HepG2 (cell line): ENCODE results near the gene DNAJB11. TPM values are rescaled to one million over a fixed set of nuclear protein-coding genes. Genes with fewer than 3 reads are reported as not detected.

ENCODE experiments used
- ADNP ChIP-seq: sonication (generic); formaldehyde crosslinking; IDR thresholded peaks from 2 replicates; pipeline ENCODE4 v1.4.0; 2020; ENCODE audit warnings: missing genetic modification reagents
- ATF1 ChIP-seq: IDR thresholded peaks from 2 replicates; pipeline ENCODE4 v1.6.1; 2016; ENCODE audit warnings: mild to moderate bottlenecking, control low read depth
- CBX5 ChIP-seq: sonication (generic); formaldehyde crosslinking; IDR thresholded peaks from 2 replicates; pipeline ENCODE4 v1.4.0; 2020; ENCODE audit warnings: missing genetic modification reagents, borderline replicate concordance
- DNMT1 ChIP-seq: sonication (generic); formaldehyde crosslinking; IDR thresholded peaks from 2 replicates; pipeline ENCODE4 v1.5.1; 2020; ENCODE audit warnings: mild to moderate bottlenecking, missing genetic modification reagents
- ELF3 ChIP-seq: IDR thresholded peaks from 2 replicates; pipeline ENCODE4 v1.6.1; 2016; ENCODE audit warnings: missing genetic modification reagents, missing compliant biosample characterization
- ELF4 ChIP-seq: sonication (generic); formaldehyde crosslinking; IDR thresholded peaks from 2 replicates; pipeline ENCODE4 v1.5.0; 2020; ENCODE audit warnings: missing genetic modification reagents, mild to moderate bottlenecking, moderate library complexity, borderline replicate concordance
- HOXA3 ChIP-seq: sonication (generic); formaldehyde crosslinking; IDR thresholded peaks from 2 replicates; pipeline ENCODE4 v1.5.0; 2020; ENCODE audit warnings: missing genetic modification reagents
- MAFF ChIP-seq: IDR thresholded peaks from 2 replicates; pipeline ENCODE4 v1.6.1; 2011; ENCODE audit warnings: low read depth, low read length, improper control_type of control experiment
- NFIC ChIP-seq: IDR thresholded peaks from 2 replicates; pipeline ENCODE4 v1.6.1; 2012; ENCODE audit warnings: mild to moderate bottlenecking, low read length, inconsistent platforms
- NR2F6 ChIP-seq, 2 experiments: IDR thresholded peaks; 2 replicates each; pipeline ENCODE4 v1.6.1; 2016; ENCODE audit warnings: antibody characterized with exemption in 1 of 2, mild to moderate bottlenecking in 1 of 2
- RCOR2 ChIP-seq: IDR thresholded peaks from 2 replicates; pipeline ENCODE4 v1.6.1; 2016; ENCODE audit warnings: missing biosample characterization, missing genetic modification reagents
- SAFB2 ChIP-seq: sonication (generic); formaldehyde crosslinking; IDR thresholded peaks from 2 replicates; pipeline ENCODE4 v1.5.1; 2020; ENCODE audit warnings: missing genetic modification reagents, low read depth, mild to moderate bottlenecking, borderline replicate concordance
- SKI ChIP-seq: fragments of 450-650 bp; IDR thresholded peaks from one replicate; pipeline ENCODE4 v1.6.1; 2018; ENCODE audit warnings: mild to moderate bottlenecking; ENCODE audit not compliant: partially characterized antibody
- THAP9 ChIP-seq: sonication (generic); formaldehyde crosslinking; IDR thresholded peaks from 2 replicates; pipeline ENCODE4; 2020; ENCODE audit warnings: missing genetic modification reagents, mild to moderate bottlenecking, borderline replicate concordance
- ZBTB14 ChIP-seq: sonication (generic); formaldehyde crosslinking; IDR thresholded peaks from 2 replicates; pipeline ENCODE4 v1.4.0; 2020; ENCODE audit warnings: missing genetic modification reagents
- ZMAT5 ChIP-seq: sonication (generic); formaldehyde crosslinking; IDR thresholded peaks from 2 replicates; pipeline ENCODE4 v1.5.0; 2020; ENCODE audit warnings: mild to moderate bottlenecking, low read depth, missing genetic modification reagents, borderline replicate concordance
- ZNF143 ChIP-seq: sonication (generic); formaldehyde crosslinking; IDR thresholded peaks from 2 replicates; pipeline ENCODE4 v1.4.0; 2020; ENCODE audit warnings: missing genetic modification reagents
- ZNF207 ChIP-seq: fragments of 450-650 bp; IDR thresholded peaks from 2 replicates; pipeline ENCODE4 v1.6.1; 2016; ENCODE audit warnings: antibody characterized with exemption, borderline replicate concordance
- ZNF234 ChIP-seq: sonication (generic); formaldehyde crosslinking; conservative IDR thresholded peaks from 2 replicates; pipeline ENCODE4 v1.5.1; 2020; ENCODE audit warnings: mild to moderate bottlenecking, missing genetic modification reagents
- ZNF260 ChIP-seq: sonication (generic); formaldehyde crosslinking; IDR thresholded peaks from 2 replicates; pipeline ENCODE4 v1.4.0; 2020; ENCODE audit warnings: missing genetic modification reagents, low read depth, mild to moderate bottlenecking, borderline replicate concordance
- ZNF329 ChIP-seq: sonication (generic); formaldehyde crosslinking; IDR thresholded peaks from 2 replicates; pipeline ENCODE4 v1.9.0; 2021; ENCODE audit warnings: low read depth, mild to moderate bottlenecking, missing genetic modification reagents
- ZNF350 ChIP-seq: sonication (generic); formaldehyde crosslinking; IDR thresholded peaks from 2 replicates; pipeline ENCODE4 v1.4.0; 2020; ENCODE audit warnings: mild to moderate bottlenecking, low read depth, missing genetic modification reagents, borderline replicate concordance
- ZNF446 ChIP-seq: sonication (generic); formaldehyde crosslinking; IDR thresholded peaks from 2 replicates; pipeline ENCODE4 v1.5.0; 2020; ENCODE audit warnings: mild to moderate bottlenecking, missing genetic modification reagents
- ZNF720 ChIP-seq: sonication (generic); formaldehyde crosslinking; IDR thresholded peaks from 2 replicates; pipeline ENCODE4 v1.4.0; 2020; ENCODE audit warnings: missing genetic modification reagents
- ZSCAN31 ChIP-seq: sonication (generic); formaldehyde crosslinking; IDR thresholded peaks from 2 replicates; pipeline ENCODE4 v1.5.0; 2020; ENCODE audit warnings: low read depth, mild to moderate bottlenecking, missing genetic modification reagents
- polyA plus RNA-seq, 8 experiments: library from polyadenylated mRNA; depleted of rRNA in 3 of 8; stranded (reverse) in 7 of 8; unstranded in 1 of 8; fragments of >200 nt; fragmentation: Illumina TruSeq in 4 of 8; extraction: Trizol in 4 of 8; gene quantifications; 2 replicates each; pipeline versions ENCODE4 v1.2.1 to v1.2.3, GENCODE V29; 2011 to 2016; ENCODE audit warnings: low read depth in 4 of 8, missing spikeins in 1 of 8, mixed read lengths in 1 of 8; ENCODE audit not compliant: insufficient read depth in 1 of 8
- total RNA-seq, 5 experiments: library from RNA; depleted of rRNA; stranded (reverse); fragments of >200 nt; fragmentation: Illumina TruSeq; extraction: Trizol; gene quantifications; 2 replicates each; pipeline ENCODE4 v1.2.3, GENCODE V29; 2016; ENCODE audit warnings: low read depth in 1 of 5
- TF ChIP-seq, protein P1 (sequence below): sonication (generic); formaldehyde crosslinking; IDR thresholded peaks from 2 replicates; pipeline ENCODE4 v1.8.0; 2022; ENCODE audit warnings: mild to moderate bottlenecking, missing genetic modification reagents, borderline replicate concordance

DNAJB11 gene
- total and polyA plus RNA-seq, 2 of the 13 experiments (the other 11 are each of a cell fraction or from before 2014, with no cell fraction given), result 41.0 to 132 TPM

DNA sequence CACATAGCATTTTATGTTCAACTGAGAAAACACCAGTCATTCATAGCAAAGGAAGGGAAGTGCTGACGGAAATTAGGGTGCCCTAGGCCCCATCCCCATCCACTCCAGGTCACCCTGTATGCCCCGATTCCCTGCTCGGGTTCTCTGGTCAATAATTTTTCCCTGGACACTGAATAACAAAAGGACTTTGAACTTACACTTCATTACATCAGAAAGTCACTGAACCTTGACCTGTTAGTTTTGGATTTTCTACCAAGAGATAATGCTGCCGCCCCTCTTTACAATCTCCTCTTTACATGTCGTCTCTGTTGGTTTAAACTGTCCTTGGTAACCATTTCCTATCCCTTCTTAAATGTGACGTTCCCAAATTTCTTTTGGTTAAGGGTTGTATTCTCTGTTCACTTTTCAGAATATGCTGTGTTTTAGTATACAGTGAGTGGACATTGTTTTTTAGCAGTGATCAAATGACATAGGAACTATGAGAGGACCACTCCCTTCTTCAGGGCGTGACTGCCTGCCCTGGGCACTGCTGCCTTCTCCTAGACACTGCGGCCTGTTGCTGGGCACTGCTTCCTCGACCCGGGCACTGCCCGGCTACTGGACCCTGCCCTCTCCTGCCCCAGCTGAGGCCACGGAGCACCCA is 28.7 kb downstream of the DNAJB11 start (continued):
- TF ChIP-seq SKI, result peak; percentile 41
- TF ChIP-seq RCOR2, result peak; percentile 77; the same call in 1 of the 2 replicates
- no peak; the same call in 1 of the 2 replicates for TF ChIP-seq ZNF350 (CRISPR knock-in tag)
- TF ChIP-seq ATF1 (CRISPR knock-in tag), result no peak
- no peak for TF ChIP-seq ZNF143 (CRISPR knock-in tag)
- TF ChIP-seq ZNF329 (CRISPR knock-in tag), result no peak
- no peak for TF ChIP-seq THAP9 (CRISPR knock-in tag)
- no peak for TF ChIP-seq ZNF207
- no peak for TF ChIP-seq CBX5
- no peak for TF ChIP-seq DNMT1
- TF ChIP-seq SAFB2, result no peak; the same call in 1 of the 2 replicates
- TF ChIP-seq ZMAT5 (CRISPR knock-in tag), result no peak
- TF ChIP-seq ZNF446, result no peak
- no peak for TF ChIP-seq ZNF260
- TF ChIP-seq ELF3, result peak; percentile 83; the same call in 1 of the 2 replicates
- TF ChIP-seq ZSCAN31 (CRISPR knock-in tag), result peak; percentile 65; the same call in 1 of the 2 replicates
- peak; percentile 50; the same call in 1 of the 2 replicates for TF ChIP-seq HOXA3 (CRISPR knock-in tag)
- TF ChIP-seq ADNP (CRISPR knock-in tag), result no peak
- TF ChIP-seq, protein P1, sequence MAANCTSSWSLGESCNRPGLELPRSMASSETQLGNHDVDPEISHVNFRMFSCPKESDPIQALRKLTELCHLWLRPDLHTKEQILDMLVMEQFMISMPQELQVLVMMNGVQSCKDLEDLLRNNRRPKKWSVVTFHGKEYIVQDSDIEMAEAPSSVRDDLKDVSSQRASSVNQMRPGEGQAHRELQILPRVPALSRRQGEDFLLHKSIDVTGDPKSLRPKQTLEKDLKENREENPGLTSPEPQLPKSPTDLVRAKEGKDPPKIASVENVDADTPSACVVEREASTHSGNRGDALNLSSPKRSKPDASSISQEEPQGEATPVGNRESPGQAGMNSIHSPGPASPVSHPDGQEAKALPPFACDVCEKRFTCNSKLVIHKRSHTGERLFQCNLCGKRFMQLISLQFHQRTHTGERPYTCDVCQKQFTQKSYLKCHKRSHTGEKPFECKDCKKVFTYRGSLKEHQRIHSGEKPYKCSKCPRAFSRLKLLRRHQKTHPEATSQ (CRISPR knock-in tag), result no peak
- TF ChIP-seq NFIC, result peak; percentile 78; the same call in 1 of the 2 replicates
- no peak for TF ChIP-seq ZNF234 (CRISPR knock-in tag)
- no peak for TF ChIP-seq MAFF
- TF ChIP-seq ZBTB14 (CRISPR knock-in tag), result no peak
- no peak for TF ChIP-seq ZNF720
- TF ChIP-seq ELF4 (CRISPR knock-in tag), result 0 out of 2 replicates have a peak, but pooled peaks have one; percentile 57
- TF ChIP-seq NR2F6 (IDR thresholded peaks at IDR 0.05), result peak; percentile 93
- peak; percentile 95 for TF ChIP-seq NR2F6 (CRISPR knock-in tag; IDR thresholded peaks at IDR 0.05)
